GM12878 (cell line): ENCODE data around the gene CCDC186. TPM values are rescaled to one million over a fixed set of nuclear protein-coding genes. Genes with fewer than 3 reads are reported as not detected.

Source experiments
- ATAC-seq: fragments of 200-7000 bp; cut with Tn5 transposase; 3 replicates; pipeline ENCODE4 v1.9.1; 2020; ENCODE audit warnings: mild to moderate bottlenecking, moderate library complexity
- BruUV-seq: library from RNA; stranded (reverse); fragments of 400-500 nt; replicated peaks from 2 replicates; lab custom pipeline; 2021; lab: Mats Ljungman, UMichigan
- CTCF ChIA-PET: fragments of 300-600 bp; sonication (Branson Sonifier 250); formaldehyde crosslinking; extraction: SDS; loops from one replicate; lab custom pipeline; 2021; ENCODE audit warnings: inconsistent platforms; lab: Yijun Ruan, JAX
- POLR2A ChIA-PET: fragments of 350-600 bp; formaldehyde crosslinking; extraction: SDS; loops from one replicate; lab custom pipeline; 2021; ENCODE audit warnings: inconsistent platforms; lab: Charles Lee
- RAD21 ChIA-PET: fragments of 300-600 bp; sonication (Branson Sonifier 250); formaldehyde crosslinking; loops from one replicate; lab custom pipeline; 2023; ENCODE audit warnings: antibody characterized with exemption; ENCODE audit not compliant: unreplicated experiment; lab: Charles Lee
- SMC1A ChIA-PET: fragments of 300-600 bp; sonication (Branson Sonifier 250); formaldehyde crosslinking; loops from one replicate; lab custom pipeline; 2023; ENCODE audit not compliant: unreplicated experiment, uncharacterized antibody; lab: Charles Lee
- DNase-seq: peaks from one replicate; pipeline ENCODE4 v3.0.0-alpha.2; 2011; ENCODE audit warnings: low read depth, low spot score
- FAIRE-seq: peaks from 3 replicates; lab custom pipeline; 2011; peaks lifted over from hg19 to GRCh38; lab: Jason Lieb, UNC
- H2AFZ ChIP-seq: 2 replicates; pipeline ENCODE4 v1.6.0; 2011; ENCODE audit warnings: low read depth, low read length, control low read depth; ENCODE audit not compliant: control insufficient read depth
- H3K27ac ChIP-seq: 2 replicates; pipeline ENCODE4 v1.5.1; 2011; ENCODE audit warnings: control low read depth; ENCODE audit not compliant: control insufficient read depth, insufficient read depth
- H3K27me3 ChIP-seq, 2 experiments: replicated peaks in 1 of 2; 2 replicates each; pipeline versions ENCODE4 v1.6.0 to v1.6.1; 2011; ENCODE audit warnings: low read length in 1 of 2; ENCODE audit not compliant: control insufficient read depth in 2 of 2, insufficient read depth in 2 of 2
- H3K36me3 ChIP-seq, 2 experiments: 2 replicates each; pipeline ENCODE4 v1.5.1; 2011; ENCODE audit warnings: low read length in 1 of 2; ENCODE audit not compliant: control insufficient read depth in 2 of 2, insufficient read depth in 2 of 2
- H3K4me1 ChIP-seq: 2 replicates; pipeline ENCODE4 v1.6.1; 2011; ENCODE audit warnings: mild to moderate bottlenecking, low read length, moderate library complexity, mixed read lengths; ENCODE audit not compliant: control insufficient read depth, insufficient read depth
- H3K4me2 ChIP-seq: 2 replicates; pipeline ENCODE4 v1.6.0; 2011; ENCODE audit warnings: control low read depth; ENCODE audit not compliant: control insufficient read depth, insufficient read depth
- H3K4me3 ChIP-seq: fragments of 200-600 bp; sonication (generic); 2 replicates; pipeline ENCODE4 v1.5.1; 2016
- H3K79me2 ChIP-seq: 2 replicates; pipeline ENCODE4 v1.6.0; 2011; ENCODE audit warnings: low read length; ENCODE audit not compliant: control insufficient read depth, insufficient read depth
- H3K9ac ChIP-seq: 2 replicates; pipeline ENCODE4 v1.8.0; 2011; ENCODE audit warnings: low read length, control low read depth, mixed read lengths; ENCODE audit not compliant: control insufficient read depth, insufficient read depth
- H3K9me3 ChIP-seq: replicated peaks from 3 replicates; pipeline ENCODE4 v1.5.1; 2011; ENCODE audit warnings: mild to moderate bottlenecking, low read length; ENCODE audit not compliant: control insufficient read depth, insufficient read depth
- H4K20me1 ChIP-seq: 2 replicates; pipeline ENCODE4 v1.6.0; 2011; ENCODE audit not compliant: control insufficient read depth, insufficient read depth
- GATAD2B ChIP-seq: fragments of 450-650 bp; conservative IDR thresholded peaks from 2 replicates; pipeline ENCODE4 v1.6.1; 2017; ENCODE audit warnings: low read depth, mild to moderate bottlenecking, moderate library complexity
- IKZF2 ChIP-seq, 2 experiments: fragments of 450-650 bp; IDR thresholded peaks; 2 replicates each; pipeline ENCODE4 v1.6.1; 2017; ENCODE audit warnings: mild to moderate bottlenecking in 2 of 2, moderate library complexity in 2 of 2
- MEF2B ChIP-seq: fragments of 450-650 bp; IDR thresholded peaks from 2 replicates; pipeline ENCODE4 v1.6.1; 2018; ENCODE audit warnings: mild to moderate bottlenecking, moderate library complexity; ENCODE audit not compliant: partially characterized antibody, poor library complexity, severe bottlenecking
- NKRF ChIP-seq: fragments of 450-650 bp; conservative IDR thresholded peaks from 2 replicates; pipeline ENCODE4 v1.6.1; 2017; ENCODE audit warnings: mild to moderate bottlenecking, moderate library complexity
- NR2F1 ChIP-seq: fragments of 450-650 bp; conservative IDR thresholded peaks from 2 replicates; pipeline ENCODE4 v1.6.1; 2017; ENCODE audit warnings: mild to moderate bottlenecking
- WGBS: methylation state at CpG from one replicate; pipeline ENCODE4 v1.1.6; 2016; ENCODE audit warnings: low lambda C conversion rate; ENCODE audit not compliant: insufficient replicate concordance, insufficient coverage; ENCODE audit errors: missing lambda C conversion rate; 5-methylcytosine and 5-hydroxymethylcytosine counted together
- in situ Hi-C: fragments of 300-500 bp; cut with MboI; formaldehyde crosslinking; loops from 9 replicates; pipeline ENCODE4 v1.14.3; 2018; ENCODE audit warnings: mixed read lengths
- intact Hi-C: fragments of 100-400 bp; cut with micrococcal nuclease; formaldehyde crosslinking; loops from one replicate; pipeline ENCODE4 v1.14.2; 2022; ENCODE audit not compliant: unreplicated experiment
- polyA plus RNA-seq, 11 experiments: library from polyadenylated mRNA; depleted of rRNA in 4 of 11; unstranded in 6 of 11; stranded (reverse) in 5 of 11; fragments of >200 nt; fragmentation: Nextera tagmentation in 4 of 11; fragmentation: Illumina TruSeq in 1 of 11; extraction: Ambion mirVana in 4 of 11; extraction: Trizol in 1 of 11; gene quantifications; 1 replicate in 1 of 11; 2 replicates in 10 of 11; pipeline versions ENCODE4 v1.2.1 to v1.2.3, GENCODE V29; 2011 to 2016; ENCODE audit warnings: inconsistent platforms in 2 of 11, missing spikeins in 2 of 11, low read depth in 1 of 11
- total RNA-seq, 4 experiments: library from RNA; depleted of rRNA in 3 of 4; stranded (reverse); fragments of >200 nt in 3 of 4; fragmentation: Illumina TruSeq in 1 of 4; extraction: Trizol in 1 of 4; gene quantifications; 2 replicates each; pipeline versions ENCODE4 v1.2.1 to v1.2.3, GENCODE V29; 2013 to 2021

The CCDC186 gene
- total and polyA plus RNA-seq, 10 of the 15 experiments (the other 5 are each of a cell fraction or from before 2014, with no cell fraction given): 3.5 to 13.1 (median 7.3) TPM

GRCh38 chr10:114174695-114175188 lies 739 bp upstream of the CCDC186 start:
- RAD21 ChIA-PET: no interaction called here
- peak overlapping the region; percentile 91 for H3K4me3 ChIP-seq
- peak overlapping the region; percentile 46 for H3K9ac ChIP-seq
- POLR2A ChIA-PET: interaction anchor here (1.3 kb wide), 1 partner anchor 16 kb away, joined by 3 read pairs; no protein-coding TSS in a partner anchor
- no peak for DNase-seq
- H3K27ac ChIP-seq: no peak overlapping the region
- H3K4me1 ChIP-seq: peaks cover 4% of the 10 kb centered on the region
- peak; percentile 17 for ATAC-seq
- no peaks in the 10 kb centered on the region for H3K9me3 ChIP-seq
- no peak for FAIRE-seq
- WGBS: 1% methylated on average over 19 of the region's 19 CpGs
- peaks cover 29% of the 10 kb centered on the region for H3K79me2 ChIP-seq
- TF ChIP-seq MEF2B (peak; percentile 2), GATAD2B (no peak)
- H4K20me1 ChIP-seq: no peaks in the 10 kb centered on the region
- H2AFZ ChIP-seq: peak overlapping the region; percentile 94
- in situ Hi-C loops (loop anchor here (25.0 kb wide), 1 partner anchor 263 kb away; no protein-coding TSS in a partner anchor), intact Hi-C loops (no loop called here)
- no peaks in the 10 kb centered on the region for H3K36me3 ChIP-seq
- H3K27me3 ChIP-seq: no peaks in the 10 kb centered on the region
- SMC1A ChIA-PET: interaction anchor here (0.8 to 1.8 kb wide), 5 partner anchors 11 to 488 kb away, joined by 3 to 5 read pairs (median 3); no protein-coding TSS in a partner anchor
- no TSS peak for BruUV-seq
- peak overlapping the region; percentile 95 for H3K4me2 ChIP-seq
- CTCF ChIA-PET: interaction anchor here (0.9 to 1.3 kb wide), 5 partner anchors 12 to 129 kb away, joined by 3 read pairs; no protein-coding TSS in a partner anchor

GRCh38 chr10:114173603-114173920 lies 441 bp downstream of the CCDC186 start:
- no peaks in the 10 kb centered on the region for H3K36me3 ChIP-seq
- TF ChIP-seq IKZF2 (IDR thresholded peaks at IDR 0.05): 0 out of 4 replicates have a peak, but pooled peaks of 1 of the 2 experiments have one; percentile 8
- peak; percentile 65; the same call in 1 of the 2 replicates for TF ChIP-seq NR2F1
- no peak for TF ChIP-seq NKRF
- TF ChIP-seq, all 136 proteins: peak for 2
- H4K20me1 ChIP-seq: no peaks in the 10 kb centered on the region
- ChIA-PET SMC1A (interaction anchor here (1.0 to 1.8 kb wide), 3 partner anchors 10 to 487 kb away, joined by 3 to 5 read pairs (median 4); no protein-coding TSS in a partner anchor), CTCF (interaction anchor here (0.7 to 0.9 kb wide), 3 partner anchors 30 to 71 kb away, joined by 3 read pairs; no protein-coding TSS in a partner anchor), POLR2A (interaction anchor here (1.0 kb wide), 1 partner anchor 494 kb away, joined by 3 read pairs; no protein-coding TSS in a partner anchor), RAD21 (interaction anchor here (1.6 kb wide), 1 partner anchor 285 kb away, joined by 5 read pairs; no protein-coding TSS in a partner anchor)
- peak overlapping the region; percentile 94 for H2AFZ ChIP-seq
- in situ Hi-C loops: no loop called here
- peak overlapping the region; percentile 95 for H3K9ac ChIP-seq
- FAIRE-seq: no peak
- H3K79me2 ChIP-seq: peaks cover 30% of the 10 kb centered on the region
- no peaks in the 10 kb centered on the region for H3K27me3 ChIP-seq
- H3K4me2 ChIP-seq: peak overlapping the region; percentile 86
- H3K27ac ChIP-seq: peak overlapping the region; percentile 82
- WGBS: 2% methylated on average over 23 of the region's 23 CpGs
- ATAC-seq: peak; percentile 17
- H3K4me1 ChIP-seq: peaks cover 4% of the 10 kb centered on the region
- peak overlapping the region; percentile 91 for H3K4me3 ChIP-seq
- DNase-seq: no peak
- H3K9me3 ChIP-seq: peaks cover 1% of the 10 kb centered on the region; the same call in 2 of the 3 replicates
- intact Hi-C loops: no loop called here
- BruUV-seq: no TSS peak
